Right lobe of liver (tissue), 6 donors: ENCODE data around the gene ASXL1. TPM values are rescaled to one million over a fixed set of nuclear protein-coding genes. Genes with fewer than 3 reads are reported as not detected.

Experiments
- ATAC-seq, 4 donors: fragments of 200-7000 bp; cut with Tn5 transposase; one replicate each; pipeline ENCODE4 v1.9.1; 2020; ENCODE audit warnings: mild to moderate bottlenecking in 4 of 4, moderate library complexity in 4 of 4
- DNase-seq, 3 donors: peaks; one replicate each; pipeline ENCODE4 v3.0.0-alpha.2; 2020
- H3K27ac ChIP-seq, 3 donors: fragments of 200-600 bp; one replicate each; pipeline ENCODE4 v1.8.0; 2022
- H3K27me3 ChIP-seq, 2 donors: fragments of 200-600 bp; one replicate each; pipeline ENCODE4 v1.8.0; 2022
- H3K36me3 ChIP-seq, 4 donors: fragments of 200-600 bp; sonication (generic) in 1 of 4; one replicate each; pipeline versions ENCODE4 v1.5.1 to v1.8.0; 2017 to 2022; ENCODE audit warnings: control low read depth in 1 of 4
- H3K4me1 ChIP-seq, 4 donors: fragments of 200-600 bp; sonication (generic) in 1 of 4; one replicate each; pipeline versions ENCODE4 v1.5.1 to v1.8.0; 2017 to 2022; ENCODE audit warnings: control low read depth in 1 of 4
- H3K4me3 ChIP-seq, 3 donors: fragments of 200-600 bp; one replicate each; pipeline ENCODE4 v1.8.0; 2022
- H3K9me3 ChIP-seq, 4 donors: fragments of 200-600 bp; sonication (generic) in 1 of 4; one replicate each; pipeline versions ENCODE4 v1.5.1 to v1.8.0; 2017 to 2022; ENCODE audit warnings: control low read depth in 1 of 4
- POLR2A ChIP-seq: fragments of 450-650 bp; IDR thresholded peaks from one replicate; pipeline ENCODE4 v1.6.1; 2017; ENCODE audit warnings: antibody characterized with exemption, mild to moderate bottlenecking
- WGBS: methylation state at CpG from one replicate; pipeline ENCODE4 v1.1.6; 2018; ENCODE audit warnings: low coverage, low lambda C conversion rate; ENCODE audit not compliant: insufficient coverage; ENCODE audit errors: missing lambda C conversion rate; 5-methylcytosine and 5-hydroxymethylcytosine counted together
- intact Hi-C, 2 donors: fragments of 100-400 bp; cut with DNase I; formaldehyde crosslinking; loops; one replicate each; pipeline versions ENCODE4 v1.11.2 to v1.14.1; 2022
- total RNA-seq, 6 experiments: library from RNA; depleted of rRNA in 2 of 6; stranded (reverse); fragments of >200 nt in 2 of 6; fragmentation: NEBNext Ultra II Directional in 3 of 6; extraction: Animal tissue kit (Norgen Biotek cat#: 25700) in 3 of 6; gene quantifications; one replicate each; pipeline versions ENCODE4 v1.1.0 to v1.2.4, GENCODE V29; 2016 to 2023
- TF ChIP-seq, protein P1 (sequence below), 4 donors: fragments of 200-600 bp in 3 of 4; fragments of 450-650 bp in 1 of 4; IDR thresholded peaks; one replicate each; pipeline versions ENCODE4 v1.5.1 to v1.8.0; 2016 to 2022; ENCODE audit warnings: antibody characterized with exemption in 4 of 4, mild to moderate bottlenecking in 2 of 4
- donor health status: DM: no; HTN: yes; CAD: no.
- donor health status: DM: no; HTN: no; CAD: no.
- donor health status: DM: no; HTN: no; CAD: no.
- donor health status: DM: no; HTN: yes; CAD: no.
- donor health status: DM: no; HTN: yes; CAD: no.

Gene ASXL1
- total RNA-seq, 6 experiments from 2014 or later, result 18.9 to 41.8 (median 26.0) TPM

DNA sequence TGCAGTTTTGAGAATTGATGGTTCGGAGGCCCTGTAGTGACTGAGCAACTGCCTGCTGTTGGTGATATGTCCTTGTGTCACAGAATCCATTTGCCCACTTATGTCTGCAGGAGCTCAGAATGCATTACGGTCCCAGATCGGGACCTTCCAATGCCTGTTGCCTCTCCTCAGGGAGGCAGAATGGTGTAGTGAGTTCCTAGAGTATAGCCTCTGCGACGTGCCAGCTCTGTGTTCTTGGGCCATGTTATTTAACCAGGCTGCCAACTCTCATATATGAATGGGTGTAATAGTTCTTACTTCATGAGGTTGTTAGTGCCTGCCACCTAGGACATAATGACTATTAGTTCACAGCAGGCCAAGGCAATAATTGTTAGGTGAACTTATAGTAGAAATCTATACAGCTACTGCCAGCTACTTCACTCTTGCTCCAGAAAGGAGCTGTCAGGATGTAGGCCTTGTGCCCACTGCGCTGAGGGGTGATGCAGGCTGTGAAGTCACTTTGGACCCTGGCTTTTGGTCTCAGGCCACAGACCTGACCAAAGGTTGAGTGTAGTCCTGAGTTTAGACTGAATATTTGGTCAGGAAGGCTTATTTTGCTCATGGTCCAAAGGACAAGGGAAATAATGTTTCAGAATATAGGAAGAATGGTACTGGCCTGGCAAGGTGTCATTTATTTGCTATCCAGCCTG lies 82.1 kb downstream of the ASXL1 start:
- H3K36me3 ChIP-seq, result peaks cover 6 to 20% (median 11%) of the 10 kb centered on the region in 4 donors

GRCh38 chr20:32440758-32441078 lies 82.6 kb downstream of the ASXL1 start:
- Histone ChIP-seq H3K27ac (peak overlapping the region in 1 of 3 donors; percentile 59), H3K9me3 (no peaks in the 10 kb centered on the region), H3K4me3 (no peak overlapping the region), H3K27me3 (no peaks in the 10 kb centered on the region), H3K4me1 (peaks cover 0 to 48% (median 20%) of the 10 kb centered on the region in 4 donors), H3K36me3 (peaks cover 3 to 15% (median 5%) of the 10 kb centered on the region in 4 donors)
- DNase-seq (no peak), ATAC-seq (no peak)
- intact Hi-C loops, result no loop called here
- TF ChIP-seq, protein P1, sequence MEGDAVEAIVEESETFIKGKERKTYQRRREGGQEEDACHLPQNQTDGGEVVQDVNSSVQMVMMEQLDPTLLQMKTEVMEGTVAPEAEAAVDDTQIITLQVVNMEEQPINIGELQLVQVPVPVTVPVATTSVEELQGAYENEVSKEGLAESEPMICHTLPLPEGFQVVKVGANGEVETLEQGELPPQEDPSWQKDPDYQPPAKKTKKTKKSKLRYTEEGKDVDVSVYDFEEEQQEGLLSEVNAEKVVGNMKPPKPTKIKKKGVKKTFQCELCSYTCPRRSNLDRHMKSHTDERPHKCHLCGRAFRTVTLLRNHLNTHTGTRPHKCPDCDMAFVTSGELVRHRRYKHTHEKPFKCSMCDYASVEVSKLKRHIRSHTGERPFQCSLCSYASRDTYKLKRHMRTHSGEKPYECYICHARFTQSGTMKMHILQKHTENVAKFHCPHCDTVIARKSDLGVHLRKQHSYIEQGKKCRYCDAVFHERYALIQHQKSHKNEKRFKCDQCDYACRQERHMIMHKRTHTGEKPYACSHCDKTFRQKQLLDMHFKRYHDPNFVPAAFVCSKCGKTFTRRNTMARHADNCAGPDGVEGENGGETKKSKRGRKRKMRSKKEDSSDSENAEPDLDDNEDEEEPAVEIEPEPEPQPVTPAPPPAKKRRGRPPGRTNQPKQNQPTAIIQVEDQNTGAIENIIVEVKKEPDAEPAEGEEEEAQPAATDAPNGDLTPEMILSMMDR (IDR thresholded peaks at IDR 0.05), result no peak
- 73% methylated on average over 4 of the region's 4 CpGs for WGBS

More for the DNA sequence above, 82.1 kb downstream of the ASXL1 start:
- ATAC-seq (peak; percentile 80 to 88 (median 84)), DNase-seq (peak in 2 of 3 donors; percentile 82 to 86)
- Histone ChIP-seq H3K4me3 (no peak overlapping the region), H3K9me3 (no peaks in the 10 kb centered on the region), H3K4me1 (peaks cover 0 to 44% (median 20%) of the 10 kb centered on the region in 4 donors), H3K27me3 (no peaks in the 10 kb centered on the region), H3K27ac (peak overlapping the region in 2 of 3 donors; percentile 7 to 59)
- TF ChIP-seq POLR2A, result no peak
- TF ChIP-seq, protein P1 (IDR thresholded peaks at IDR 0.05), result no peak
- 36% methylated on average over 5 of the region's 6 CpGs for WGBS
- intact Hi-C loops, result no loop called here

DNA sequence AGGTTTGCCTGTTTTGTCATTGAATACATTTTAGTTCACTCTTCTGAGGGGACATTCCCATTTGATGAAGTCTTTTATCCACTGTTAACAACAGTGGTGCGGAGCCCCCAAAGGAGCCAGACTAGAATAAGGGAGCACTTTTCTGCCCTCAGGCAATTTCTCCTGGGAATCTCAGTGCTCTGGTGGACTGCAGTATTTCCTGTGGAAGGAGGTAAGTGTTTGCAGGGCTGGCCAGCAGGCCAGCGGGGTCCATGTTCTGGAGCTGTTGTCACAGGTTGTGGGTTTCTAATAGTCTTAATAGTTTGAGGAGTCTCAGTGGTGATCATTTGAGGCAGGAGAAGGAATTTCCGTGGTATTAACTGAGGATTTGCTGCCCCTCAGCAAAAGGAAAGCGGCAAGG lies 83.5 kb downstream of the ASXL1 start:
- intact Hi-C loops, result no loop called here
- no peak for TF ChIP-seq POLR2A
- TF ChIP-seq, protein P1 (IDR thresholded peaks at IDR 0.05), result no peak
- no peak for ATAC-seq
- WGBS, result 90% methylated on average over 4 of the region's 4 CpGs
- Histone ChIP-seq H3K36me3 (peaks cover 0 to 10% (median 3%) of the 10 kb centered on the region in 4 donors), H3K4me1 (peaks cover 0 to 50% (median 20%) of the 10 kb centered on the region in 4 donors), H3K9me3 (no peaks in the 10 kb centered on the region), H3K4me3 (no peak overlapping the region), H3K27me3 (no peaks in the 10 kb centered on the region), H3K27ac (no peak overlapping the region)
- no peak for DNase-seq

- TF ChIP-seq, protein P1 (IDR thresholded peaks at IDR 0.05), result no peak
- TF ChIP-seq POLR2A, result no peak
- 77% methylated on average over 10 of the region's 10 CpGs for WGBS
- H3K9me3 ChIP-seq, result no peaks in the 10 kb centered on the region
- no peak overlapping the region for H3K4me3 ChIP-seq
- intact Hi-C loops, result no loop called here
- no peaks in the 10 kb centered on the region for H3K27me3 ChIP-seq
- no peak overlapping the region for H3K27ac ChIP-seq
- ATAC-seq (no peak), DNase-seq (no peak)
- peaks cover 0 to 58% (median 14%) of the 10 kb centered on the region in 4 donors for H3K4me1 ChIP-seq
- H3K36me3 ChIP-seq, result peaks cover 0 to 11% (median 3%) of the 10 kb centered on the region in 4 donors
These were observed 84.7 kb downstream of the ASXL1 start for GRCh38 chr20:32442630-32443373.
